Esophagus (tissue), 2 donors: Measurements from ENCODE around the gene FDXR. TPM values are rescaled to one million over a fixed set of nuclear protein-coding genes. Genes with fewer than 3 reads are reported as not detected.

Experiments used
- H3K27ac ChIP-seq, 2 donors: one replicate each; pipeline ENCODE4 v1.5.1; 2013; ENCODE audit warnings: low read depth in 2 of 2, mild to moderate bottlenecking in 2 of 2, inconsistent platforms in 1 of 2, low read length in 1 of 2, moderate library complexity in 1 of 2
- H3K27me3 ChIP-seq, 2 donors: one replicate each; pipeline ENCODE4 v1.6.1; 2013; ENCODE audit warnings: low read length in 2 of 2, control low read depth in 1 of 2, mild to moderate bottlenecking in 1 of 2; ENCODE audit not compliant: insufficient read depth in 2 of 2, control insufficient read depth in 1 of 2
- H3K36me3 ChIP-seq, 2 donors: one replicate each; pipeline ENCODE4 v1.6.1; 2013; ENCODE audit warnings: low read length in 1 of 2; ENCODE audit not compliant: control insufficient read depth in 2 of 2, insufficient read depth in 2 of 2
- H3K4me1 ChIP-seq, 2 donors: one replicate each; pipeline ENCODE4 v1.6.1; 2013; ENCODE audit warnings: low read length in 1 of 2; ENCODE audit not compliant: control insufficient read depth in 2 of 2, insufficient read depth in 2 of 2
- H3K4me3 ChIP-seq, 2 donors: one replicate each; pipeline ENCODE4 v1.5.1; 2013; ENCODE audit warnings: low read length in 2 of 2, mild to moderate bottlenecking in 2 of 2, low read depth in 1 of 2, moderate library complexity in 1 of 2
- H3K9me3 ChIP-seq, 2 donors: one replicate each; pipeline ENCODE4 v1.6.1; 2013; ENCODE audit warnings: mild to moderate bottlenecking in 2 of 2, low read depth in 1 of 2, low read length in 1 of 2, moderate library complexity in 1 of 2; ENCODE audit not compliant: control insufficient read depth in 2 of 2, insufficient read depth in 1 of 2
- WGBS, 2 donors: extraction: QIAGEN DNeasy Blood & Tissue Kit; methylation state at CpG; one replicate each; pipeline ENCODE4 v1.1.7; 2013; 5-methylcytosine and 5-hydroxymethylcytosine counted together
- polyA plus RNA-seq, 2 donors: library from polyadenylated mRNA; stranded (reverse); fragments of 200-250 nt; gene quantifications; one replicate each; pipeline ENCODE4 v1.2.3, GENCODE V29; 2013
- donor health status: healthy with polysubstance abuse.
- donor health status: Bipolar disorder and iron deficiency.

FDXR gene
- polyA plus RNA-seq, 2 donors: 13.4 to 28.9 TPM

- Histone ChIP-seq H3K9me3 (no peaks in the 10 kb centered on the region), H3K36me3 (peaks cover 0 to 5% of the 10 kb centered on the region in 2 donors), H3K27me3 (peaks cover 0 to 28% of the 10 kb centered on the region in 2 donors), H3K4me1 (peaks cover 7 to 10% of the 10 kb centered on the region in 2 donors), H3K27ac (no peak overlapping the region), H3K4me3 (peak overlapping the region in 1 of 2 donors; percentile 16)
- 1 to 2% methylated on average over 73 to 96 of the region's 96 CpGs for WGBS, 2 donors
These were observed 11.7 kb downstream of the FDXR start for GRCh38 chr17:74860872-74861661.

- no peak overlapping the region for H3K4me3 ChIP-seq
- peaks cover 0 to 28% of the 10 kb centered on the region in 2 donors for H3K27me3 ChIP-seq
- WGBS, 2 donors: 2 to 3% methylated on average over 31 to 44 of the region's 44 CpGs
- H3K4me1 ChIP-seq: peaks cover 7 to 10% of the 10 kb centered on the region in 2 donors
- H3K27ac ChIP-seq: no peak overlapping the region
- no peaks in the 10 kb centered on the region for H3K9me3 ChIP-seq
- H3K36me3 ChIP-seq: peaks cover 0 to 5% of the 10 kb centered on the region in 2 donors
These were observed 12.4 kb downstream of the FDXR start for GRCh38 chr17:74860229-74860871.

GRCh38 chr17:74859459-74860228 lies 13.2 kb downstream of the FDXR start, which contains the start of gene GRIN2C:
Gene GRIN2C, minus strand, starts transcription at chr17:74859885. Its CDS starts 4,793 bp downstream, at chr17:74855092.
- H3K27me3 ChIP-seq: peaks cover 0 to 28% of the 10 kb centered on the region in 2 donors
- 2% methylated on average over 52 to 72 of the region's 72 CpGs for WGBS, 2 donors

GRCh38 chr17:74858672-74859458 lies 13.9 kb downstream of the FDXR start:
- 46 to 48% methylated on average over 12 of the region's 12 CpGs for WGBS, 2 donors
- Histone ChIP-seq H3K9me3 (no peaks in the 10 kb centered on the region), H3K27me3 (peaks cover 0 to 28% of the 10 kb centered on the region in 2 donors), H3K4me3 (no peak overlapping the region), H3K4me1 (peaks cover 7 to 10% of the 10 kb centered on the region in 2 donors), H3K36me3 (peaks cover 0 to 5% of the 10 kb centered on the region in 2 donors), H3K27ac (no peak overlapping the region)

More at GRCh38 chr17:74859459-74860228, 13.2 kb downstream of the FDXR start, which contains the start of gene GRIN2C:
- no peak within 1 kb of the TSS for H3K27ac ChIP-seq
- no peaks in the 10 kb centered on the region for H3K9me3 ChIP-seq
- H3K4me1 ChIP-seq: peaks cover 7 to 10% of the 10 kb centered on the region in 2 donors
- H3K36me3 ChIP-seq: peaks cover 0 to 5% of the 10 kb centered on the region in 2 donors
- H3K4me3 ChIP-seq: peak within 1 kb of the TSS in 1 of 2 donors; percentile 2

- H3K27ac ChIP-seq: no peak overlapping the region
- H3K4me1 ChIP-seq: peaks cover 9 to 14% of the 10 kb centered on the region in 2 donors
- H3K9me3 ChIP-seq: peaks cover under 1 to 2% of the 10 kb centered on the region in 2 donors
- 65 to 70% methylated on average over 4 of the region's 4 CpGs for WGBS, 2 donors
- no peak overlapping the region for H3K4me3 ChIP-seq
- H3K36me3 ChIP-seq: no peaks in the 10 kb centered on the region
- peaks cover 0 to 33% of the 10 kb centered on the region in 2 donors for H3K27me3 ChIP-seq
These were observed 15.6 kb downstream of the FDXR start for GRCh38 chr17:74857191-74857590.

GRCh38 chr17:74856112-74856511 lies 16.7 kb downstream of the FDXR start:
- H3K9me3 ChIP-seq: peaks cover 4 to 6% of the 10 kb centered on the region in 2 donors
- 64 to 70% methylated on average over 7 of the region's 7 CpGs for WGBS, 2 donors
- no peak overlapping the region for H3K4me3 ChIP-seq
- peaks cover 4 to 36% of the 10 kb centered on the region in 2 donors for H3K27me3 ChIP-seq
- H3K36me3 ChIP-seq: no peaks in the 10 kb centered on the region
- H3K27ac ChIP-seq: no peak overlapping the region
- H3K4me1 ChIP-seq: peaks cover 5 to 9% of the 10 kb centered on the region in 2 donors

GRCh38 chr17:74855323-74855722 lies 17.5 kb downstream of the FDXR start:
- 81 to 84% methylated on average over 4 of the region's 4 CpGs for WGBS, 2 donors
- no peaks in the 10 kb centered on the region for H3K36me3 ChIP-seq
- no peak overlapping the region for H3K4me3 ChIP-seq
- no peak overlapping the region for H3K27ac ChIP-seq
- H3K27me3 ChIP-seq: peaks cover 4 to 28% of the 10 kb centered on the region in 2 donors
- H3K9me3 ChIP-seq: peaks cover 4 to 6% of the 10 kb centered on the region in 2 donors
- H3K4me1 ChIP-seq: peaks cover 3 to 6% of the 10 kb centered on the region in 2 donors

- H3K27ac ChIP-seq: no peak overlapping the region
- H3K4me1 ChIP-seq: peaks cover 3 to 6% of the 10 kb centered on the region in 2 donors
- H3K36me3 ChIP-seq: no peaks in the 10 kb centered on the region
- peaks cover 4 to 6% of the 10 kb centered on the region in 2 donors for H3K9me3 ChIP-seq
- H3K27me3 ChIP-seq: peaks cover 4 to 22% of the 10 kb centered on the region in 2 donors
- H3K4me3 ChIP-seq: no peak overlapping the region
- WGBS, 2 donors: 86 to 89% methylated on average over 17 of the region's 17 CpGs
These were observed 18.0 kb downstream of the FDXR start for GRCh38 chr17:74854792-74855191.
